DMS153 treated with DMSO at 0.1 percent for 48 hours (cell line): Measurements from ENCODE around the gene ZNF385C.

ENCODE experiments used
- DNase-seq: peaks from one replicate; lab custom pipeline; 2025; ENCODE audit not compliant: unreplicated experiment; lab: John Stamatoyannopoulos, UW

Gene ZNF385C

GRCh38 chr17:42110301-42111264 lies 12.3 kb upstream of the ZNF385C start:
- no peak for DNase-seq

- DNase-seq, result no peak
These were observed 10.8 kb upstream of the ZNF385C start for GRCh38 chr17:42109086-42109485.

- peak; percentile 83 for DNase-seq
These were observed 9.6 kb upstream of the ZNF385C start for GRCh38 chr17:42107597-42108576.

- no peak for DNase-seq
These were observed 8.9 kb upstream of the ZNF385C start for GRCh38 chr17:42107124-42107523.

- no peak for DNase-seq
These were observed 7.7 kb upstream of the ZNF385C start for GRCh38 chr17:42106009-42106408.

GRCh38 chr17:42104264-42104663 lies 6.0 kb upstream of the ZNF385C start:
- no peak for DNase-seq

- DNase-seq, result no peak
These were observed 5.1 kb upstream of the ZNF385C start for GRCh38 chr17:42103221-42103954.

- DNase-seq, result no peak
These were observed 3.4 kb upstream of the ZNF385C start for GRCh38 chr17:42101513-42102292.

- DNase-seq, result no peak
These were observed 592 bp upstream of the ZNF385C start for GRCh38 chr17:42098730-42099399.

GRCh38 chr17:42096360-42097111 lies 1.7 kb downstream of the ZNF385C start:
- no peak for DNase-seq

- no peak for DNase-seq
These were observed 3.8 kb downstream of the ZNF385C start for GRCh38 chr17:42094375-42095069.

GRCh38 chr17:42092939-42093338 lies 5.3 kb downstream of the ZNF385C start:
- DNase-seq, result no peak

GRCh38 chr17:42090964-42091790 lies 7.1 kb downstream of the ZNF385C start:
- DNase-seq, result no peak

- no peak for DNase-seq
These were observed 9.5 kb downstream of the ZNF385C start for GRCh38 chr17:42088736-42089135.

- DNase-seq, result no peak
These were observed 10.3 kb downstream of the ZNF385C start for GRCh38 chr17:42087736-42088705.

- no peak for DNase-seq
These were observed 11.1 kb downstream of the ZNF385C start for GRCh38 chr17:42087042-42087701.
